ENCODE measurements around the gene E2F8. TPM values are rescaled to one million over a fixed set of nuclear protein-coding genes. Genes with fewer than 3 reads are reported as not detected.

Gene E2F8
- total RNA-seq, 1 experiment from 2014 or later, result 18.4 TPM

- TF ChIP-seq POLR2A (IDR thresholded peaks at IDR 0.05; ENCODE audit: borderline replicate concordance, extremely low read depth, insufficient read depth, insufficient read length) (no peak), SRF (IDR thresholded peaks at IDR 0.05; ENCODE audit: low read depth) (no peak), TCF7L2 (IDR thresholded peaks at IDR 0.05; ENCODE audit: borderline replicate concordance, extremely low read depth, insufficient read depth, insufficient read length) (no peak), RAD21 (IDR thresholded peaks at IDR 0.05; ENCODE audit: low read depth) (no peak), YY1 (IDR thresholded peaks at IDR 0.05; ENCODE audit: extremely low read depth, insufficient replicate concordance, low read depth, low read length) (no peak), ZFX (IDR thresholded peaks at IDR 0.05) (no peak), EZH2phosphoT487 (IDR thresholded peaks at IDR 0.05; ENCODE audit: borderline replicate concordance) (no peak), MAX (IDR thresholded peaks at IDR 0.05) (no peak), POLR2AphosphoS5 (IDR thresholded peaks at IDR 0.05; ENCODE audit: low read depth, low read length) (no peak), ELF1 (IDR thresholded peaks at IDR 0.05; ENCODE audit: borderline replicate concordance, low read depth) (no peak), EZH2 (IDR thresholded peaks at IDR 0.05) (no peak), ZNF274 (IDR thresholded peaks at IDR 0.05; ENCODE audit: low read depth, low read length) (no peak), EGR1 (IDR thresholded peaks at IDR 0.05; ENCODE audit: low read depth) (no peak), CTCF (IDR thresholded peaks at IDR 0.05 in 2 of 3, conservative IDR thresholded peaks at IDR 0.05 in 1 of 3; ENCODE audit: borderline replicate concordance in 1 of 3, insufficient read depth in 1 of 3, low read depth in 2 of 3, low read length in 2 of 3) (no peak), FOSL1 (IDR thresholded peaks at IDR 0.05; ENCODE audit: low read depth) (no peak), SP1 (IDR thresholded peaks at IDR 0.05; ENCODE audit: low read depth) (no peak)
- ChIA-PET POLR2A (no interaction called here), RAD21 (ENCODE audit: low non-redundant PET in 1 of 2, low total read pairs in 2 of 2, uncharacterized antibody in 2 of 2, unreplicated experiment in 2 of 2) (no interaction called here), CTCF (interaction anchor here (0.6 kb wide), 1 partner anchor 877 kb away, joined by 4 read pairs; no protein-coding TSS in a partner anchor)
- H3K9me3 ChIP-seq (ENCODE audit: control insufficient read depth in 1 of 2, insufficient read depth in 1 of 2, low read depth in 1 of 2, low read length in 2 of 2), result no peaks in the 10 kb centered on the region; a peak in 1 of 4 replicates
- H3K79me2 ChIP-seq (ENCODE audit: insufficient read depth, low read length), result no peaks in the 10 kb centered on the region
- H3K27me3 ChIP-seq (ENCODE audit: insufficient read depth, low read length), result no peaks in the 10 kb centered on the region
- intact Hi-C loops (cut with micrococcal nuclease), result loop anchor here (10.0 kb wide), 1 partner anchor 493 kb away; no protein-coding TSS in a partner anchor
- no TSS peak for BruUV-seq (replicated peaks)
- H3K9ac ChIP-seq (ENCODE audit: low read length), result no peak overlapping the region
- no peaks in the 10 kb centered on the region for H3K36me3 ChIP-seq (ENCODE audit: control insufficient read depth in 1 of 2, insufficient read depth in 2 of 2, low read length in 2 of 2)
- ATAC-seq (no peak), DNase-seq (ENCODE audit: low read depth, low spot score) (no peak)
- H3K4me3 ChIP-seq (replicated peaks in 1 of 2; ENCODE audit: low read depth in 1 of 2, low read length in 2 of 2), result no peak overlapping the region
- no peaks in the 10 kb centered on the region for H3K9me2 ChIP-seq (ENCODE audit: insufficient read depth)
- H3K4me1 ChIP-seq (ENCODE audit: control insufficient read depth in 1 of 2, insufficient read depth in 2 of 2, low read length in 2 of 2), result no peaks in the 10 kb centered on the region
- no peak overlapping the region for H3K4me2 ChIP-seq (ENCODE audit: low read length)
- no peak overlapping the region for H3K27ac ChIP-seq (ENCODE audit: low read depth, low read length)
- H4K20me1 ChIP-seq (ENCODE audit: insufficient read depth), result no peaks in the 10 kb centered on the region
- H2AFZ ChIP-seq (ENCODE audit: low read depth, low read length, poor library complexity, severe bottlenecking), result no peak overlapping the region
These were observed 10.8 kb upstream of the E2F8 start for GRCh38 chr11:19251577-19251976.

Data from HCT116 (cell line).